Calu3 (cell line): ENCODE measurements around the gene CLTB. TPM values are rescaled to one million over a fixed set of nuclear protein-coding genes. Genes with fewer than 3 reads are reported as not detected.

Source experiments
- Bru-seq: library from RNA; stranded (reverse); fragments of 400-500 nt; gene quantifications from one replicate; lab custom pipeline; 2021; lab: Mats Ljungman, UMichigan
- BruChase-seq, 2 experiments: library from RNA; stranded (reverse); fragments of 400-500 nt; gene quantifications; one replicate each; lab custom pipeline; 2021; lab: Mats Ljungman, UMichigan
- BruUV-seq: library from RNA; stranded (reverse); fragments of 400-500 nt; replicated peaks from 2 replicates; lab custom pipeline; 2021; lab: Mats Ljungman, UMichigan
- CTCF ChIA-PET: fragments of 300-600 bp; sonication (Branson Sonifier 250); formaldehyde crosslinking; loops from one replicate; lab custom pipeline; 2022; ENCODE audit warnings: antibody characterized with exemption; lab: Charles Lee
- DNase-seq: peaks from one replicate; pipeline ENCODE4 v3.0.0; 2022
- H3K27ac Mint-ChIP-seq: one replicate; pipeline ENCODE4 v1.8.0; 2022; ENCODE audit warnings: mixed read lengths; ENCODE audit not compliant: unreplicated experiment
- H3K27me3 Mint-ChIP-seq: one replicate; pipeline ENCODE4 v1.8.0; 2022; ENCODE audit warnings: mixed read lengths; ENCODE audit not compliant: unreplicated experiment
- H3K36me3 Mint-ChIP-seq: one replicate; pipeline ENCODE4 v1.8.0; 2022; ENCODE audit warnings: mild to moderate bottlenecking, moderate library complexity, mixed read lengths; ENCODE audit not compliant: insufficient read depth, unreplicated experiment
- H3K4me1 Mint-ChIP-seq: one replicate; pipeline ENCODE4 v1.8.0; 2022; ENCODE audit warnings: mild to moderate bottlenecking, low read depth, mixed read lengths; ENCODE audit not compliant: unreplicated experiment
- H3K4me3 Mint-ChIP-seq: one replicate; pipeline ENCODE4 v1.8.0; 2022; ENCODE audit warnings: mild to moderate bottlenecking, low read depth, moderate library complexity, mixed read lengths; ENCODE audit not compliant: unreplicated experiment
- H3K9me3 Mint-ChIP-seq: one replicate; pipeline ENCODE4 v1.8.0; 2022; ENCODE audit warnings: low read depth, mixed read lengths; ENCODE audit not compliant: unreplicated experiment
- CTCF ChIP-seq: fragments of 200-600 bp; IDR thresholded peaks from one replicate; pipeline ENCODE4 v1.8.0; 2022; ENCODE audit warnings: antibody characterized with exemption; ENCODE audit not compliant: unreplicated experiment
- intact Hi-C: fragments of 100-400 bp; cut with micrococcal nuclease; formaldehyde crosslinking; loops from one replicate; pipeline ENCODE4 v1.10.0; 2022; ENCODE audit not compliant: unreplicated experiment
- long read RNA-seq: library from polyadenylated mRNA; stranded (forward); transcript quantifications from one replicate; pipeline ENCODE4 v2.0.0, GENCODE V29; 2022
- total RNA-seq: library from RNA; stranded (reverse); gene quantifications from 2 replicates; pipeline ENCODE4 v1.2.3, GENCODE V29; 2022

Gene CLTB
- total RNA-seq (104 and 116 TPM in 2 replicates), Bru-seq, nascent RNA (percentile 67 among the genes with signal in this experiment), BruChase-seq, experiment 1, labeled RNA remaining after a 6-hour chase (percentile 74 among the genes with signal in this experiment), BruChase-seq, experiment 2, labeled RNA remaining after a 2-hour chase (percentile 68 among the genes with signal in this experiment)
- long read RNA-seq, transcript CLTB-202 (5 exons, 1,161 nt) = major isoform, 206 of 249 reads
- long read RNA-seq, partial matches to known transcripts = 30 of 249 reads
- long read RNA-seq, other reads (novel, unspliced or antisense) = 10 of 249 reads

- peaks cover 30% of the 10 kb centered on the region for H3K36me3 Mint-ChIP-seq
- peak; percentile 94 for DNase-seq
- peaks cover 4% of the 10 kb centered on the region for H3K9me3 Mint-ChIP-seq
- no peaks in the 10 kb centered on the region for H3K27me3 Mint-ChIP-seq
- BruUV-seq = no TSS peak
- TF ChIP-seq CTCF = peak; percentile 73
- intact Hi-C loops = loop anchor here (2.0 to 10.0 kb wide), 3 partner anchors 33 to 199 kb away; partner anchors contain the start of genes FAF2, GPRIN1 and RNF44
- CTCF ChIA-PET = interaction anchor here (0.6 to 3.6 kb wide), 6 partner anchors 12 to 87 kb away, joined by 3 to 31 read pairs (median 3); partner anchors contain the start of gene FAF2
- peaks cover 51% of the 10 kb centered on the region for H3K4me1 Mint-ChIP-seq
- peak within 1 kb of the TSS; percentile 79 for H3K4me3 Mint-ChIP-seq
- H3K27ac Mint-ChIP-seq = peak within 1 kb of the TSS; percentile 78
Observed at GRCh38 chr5:176415952-176416924, at the start of gene CLTB. Gene CLTB, minus strand, starts transcription at chr5:176416539. Its CDS starts 176 bp downstream, at chr5:176416363.

- Mint-ChIP-seq H3K27ac (no peak overlapping the region), H3K4me3 (no peak overlapping the region), H3K4me1 (peaks cover 20% of the 10 kb centered on the region), H3K9me3 (no peaks in the 10 kb centered on the region), H3K27me3 (no peaks in the 10 kb centered on the region), H3K36me3 (peaks cover 26% of the 10 kb centered on the region)
- no TSS peak for BruUV-seq
- no peak for TF ChIP-seq CTCF
- CTCF ChIA-PET = interaction anchor here (0.6 to 0.7 kb wide), 2 partner anchors 292 to 626 kb away, joined by 3 to 8 read pairs; no protein-coding TSS in a partner anchor
- DNase-seq = no peak
- intact Hi-C loops = no loop called here
Observed at GRCh38 chr5:176463113-176463764, 46.9 kb upstream of the CLTB start.

- peaks cover 31% of the 10 kb centered on the region for H3K36me3 Mint-ChIP-seq
- no TSS peak for BruUV-seq
- no peaks in the 10 kb centered on the region for H3K9me3 Mint-ChIP-seq
- H3K4me1 Mint-ChIP-seq = peaks cover 20% of the 10 kb centered on the region
- no peaks in the 10 kb centered on the region for H3K27me3 Mint-ChIP-seq
- DNase-seq = no peak
- no peak for TF ChIP-seq CTCF
- intact Hi-C loops = no loop called here
- H3K27ac Mint-ChIP-seq = no peak overlapping the region
- CTCF ChIA-PET = interaction anchor here (0.6 kb wide), 2 partner anchors 15 to 117 kb away, joined by 3 to 6 read pairs; no protein-coding TSS in a partner anchor
- no peak overlapping the region for H3K4me3 Mint-ChIP-seq
Observed at GRCh38 chr5:176461349-176461748, 45.0 kb upstream of the CLTB start.
